ENCODE measurements around the gene SPACA6.
"Not testable (repeated sequence)": the region's sequence is repeated elsewhere in the genome, so short reads cannot be mapped to it uniquely, and the experiment has no call there.

- not testable (repeated sequence) for TF ChIP-seq CTCF, POLR2A (IDR thresholded peaks at IDR 0.05)
Observed at GRCh38 chr19:51738523-51738922, 45.4 kb downstream of the SPACA6 start.
